IMR-90 (cell line): ENCODE results near the gene MTPN. TPM values are rescaled to one million over a fixed set of nuclear protein-coding genes. Genes with fewer than 3 reads are reported as not detected.

ENCODE experiments used
- ATAC-seq: fragments of 200-7000 bp; cut with Tn5 transposase; 2 replicates; pipeline ENCODE4 v1.9.1; 2020; ENCODE audit warnings: low read depth, mild to moderate bottlenecking, moderate library complexity
- BruUV-seq: library from RNA; stranded (reverse); fragments of 400-500 nt; replicated peaks from 2 replicates; lab custom pipeline; 2021; lab: Mats Ljungman, UMichigan
- CTCF ChIA-PET: fragments of 300-600 bp; formaldehyde crosslinking; extraction: SDS; loops from one replicate; lab custom pipeline; 2021; ENCODE audit warnings: antibody characterized with exemption; lab: Yijun Ruan, JAX
- POLR2A ChIA-PET: fragments of 300-600 bp; sonication (Branson Sonifier 250); formaldehyde crosslinking; loops from one replicate; lab custom pipeline; 2022; ENCODE audit warnings: antibody characterized with exemption; ENCODE audit not compliant: unreplicated experiment; lab: Charles Lee
- DNase-seq: peaks from one replicate; pipeline ENCODE4 v3.0.0; 2013
- H2AFZ ChIP-seq: replicated peaks from 2 replicates; pipeline ENCODE3; 2013; ENCODE audit warnings: low read length, mild to moderate bottlenecking; ENCODE audit not compliant: poor library complexity
- H2AK5ac ChIP-seq: 2 replicates; pipeline ENCODE4 v1.6.1; 2013; ENCODE audit warnings: low read depth, low read length, inconsistent platforms
- H2AK9ac ChIP-seq: replicated peaks from 2 replicates; pipeline ENCODE3; 2013; ENCODE audit warnings: mild to moderate bottlenecking, low read depth, low read length, moderate library complexity; ENCODE audit not compliant: poor library complexity
- H2BK120ac ChIP-seq: 2 replicates; pipeline ENCODE4 v1.6.1; 2013; ENCODE audit warnings: low read depth, low read length, inconsistent platforms
- H2BK15ac ChIP-seq: 3 replicates; pipeline ENCODE4 v1.6.1; 2013; ENCODE audit warnings: low read depth, low read length, inconsistent platforms
- H2BK20ac ChIP-seq: 2 replicates; pipeline ENCODE4 v1.6.1; 2013; ENCODE audit warnings: low read depth, mild to moderate bottlenecking, inconsistent platforms, low read length, moderate library complexity
- H2BK5ac ChIP-seq: 2 replicates; pipeline ENCODE4 v1.6.1; 2013; ENCODE audit warnings: mild to moderate bottlenecking, low read depth, low read length, inconsistent platforms; ENCODE audit not compliant: poor library complexity, severe bottlenecking
- H3K14ac ChIP-seq: replicated peaks from 2 replicates; pipeline ENCODE4 v1.6.1; 2013; ENCODE audit warnings: low read depth, low read length, inconsistent platforms
- H3K18ac ChIP-seq: 2 replicates; pipeline ENCODE4 v1.6.1; 2013; ENCODE audit warnings: low read depth, low read length, control low read depth
- H3K23ac ChIP-seq: 2 replicates; pipeline ENCODE4 v1.6.1; 2013; ENCODE audit warnings: low read depth, low read length, inconsistent platforms
- H3K27ac ChIP-seq: 2 replicates; pipeline ENCODE4 v1.5.1; 2013; ENCODE audit warnings: mild to moderate bottlenecking, control low read depth, low read length; ENCODE audit not compliant: insufficient read depth
- H3K27me3 ChIP-seq: 2 replicates; pipeline ENCODE4 v1.6.1; 2013; ENCODE audit warnings: low read length; ENCODE audit not compliant: control insufficient read depth, insufficient read depth
- H3K36me3 ChIP-seq: 2 replicates; pipeline ENCODE4 v1.6.1; 2013; ENCODE audit warnings: low read length, mixed read lengths; ENCODE audit not compliant: control insufficient read depth, insufficient read depth
- H3K4ac ChIP-seq: 2 replicates; pipeline ENCODE4 v1.6.1; 2013; ENCODE audit warnings: low read depth, low read length, inconsistent platforms
- H3K4me1 ChIP-seq: 2 replicates; pipeline ENCODE4 v1.6.1; 2013; ENCODE audit warnings: low read length, mixed read lengths; ENCODE audit not compliant: control insufficient read depth, insufficient read depth
- H3K4me2 ChIP-seq: 2 replicates; pipeline ENCODE4 v1.6.1; 2013; ENCODE audit warnings: low read depth, mild to moderate bottlenecking, control low read depth, low read length, moderate library complexity
- H3K4me3 ChIP-seq: 2 replicates; pipeline ENCODE4 v1.5.1; 2013; ENCODE audit warnings: low read depth, mild to moderate bottlenecking, control low read depth, low read length, moderate library complexity; ENCODE audit not compliant: insufficient read depth
- H3K56ac ChIP-seq: 2 replicates; pipeline ENCODE4 v1.6.1; 2013; ENCODE audit warnings: low read length, inconsistent platforms; ENCODE audit not compliant: insufficient read depth; ENCODE audit errors: extremely low read depth
- H3K79me1 ChIP-seq, 2 experiments: 2 replicates each; pipeline ENCODE4 v1.6.1; 2013; ENCODE audit warnings: low read length in 2 of 2, inconsistent platforms in 1 of 2, low read depth in 1 of 2
- H3K9ac ChIP-seq: 2 replicates; pipeline ENCODE4 v1.6.1; 2013; ENCODE audit warnings: low read depth, low read length, control low read depth
- H3K9me1 ChIP-seq: 2 replicates; pipeline ENCODE4 v1.6.1; 2013; ENCODE audit warnings: low read length, inconsistent platforms; ENCODE audit not compliant: insufficient read depth
- H3K9me3 ChIP-seq: 2 replicates; pipeline ENCODE4 v1.6.1; 2013; ENCODE audit warnings: low read length; ENCODE audit not compliant: control insufficient read depth, insufficient read depth
- H4K20me1 ChIP-seq: 2 replicates; pipeline ENCODE4 v1.6.1; 2013; ENCODE audit warnings: low read length, inconsistent platforms; ENCODE audit not compliant: insufficient read depth
- H4K5ac ChIP-seq: 2 replicates; pipeline ENCODE4 v1.6.1; 2013; ENCODE audit warnings: mild to moderate bottlenecking, low read depth, low read length, control low read depth
- H4K8ac ChIP-seq, 2 experiments: 2 replicates each; pipeline ENCODE4 v1.6.1; 2013; ENCODE audit warnings: low read depth in 2 of 2, low read length in 2 of 2, control low read depth in 1 of 2, inconsistent platforms in 1 of 2
- H4K91ac ChIP-seq: 2 replicates; pipeline ENCODE4 v1.6.1; 2013; ENCODE audit warnings: low read depth, low read length, inconsistent platforms; ENCODE audit not compliant: insufficient read depth
- BHLHE40 ChIP-seq: fragments of 150-350 bp; IDR thresholded peaks from 2 replicates; pipeline ENCODE4 v1.6.1; 2016; ENCODE audit warnings: mild to moderate bottlenecking, low read depth, low read length
- CEBPB ChIP-seq: IDR thresholded peaks from 2 replicates; pipeline ENCODE4 v1.6.1; 2012; ENCODE audit warnings: low read depth, low read length, improper control_type of control experiment
- CHD1 ChIP-seq: IDR thresholded peaks from 2 replicates; pipeline ENCODE4 v1.6.1; 2012; ENCODE audit warnings: low read depth, low read length, improper control_type of control experiment
- FOS ChIP-seq: fragments of 150-350 bp; IDR thresholded peaks from 2 replicates; pipeline ENCODE4 v1.6.1; 2016; ENCODE audit warnings: low read depth, low read length
- MAFK ChIP-seq: IDR thresholded peaks from 2 replicates; pipeline ENCODE4 v1.6.1; 2012; ENCODE audit warnings: low read depth, low read length, improper control_type of control experiment
- MAZ ChIP-seq: IDR thresholded peaks from 2 replicates; pipeline ENCODE4 v1.6.1; 2012; ENCODE audit warnings: low read depth, mild to moderate bottlenecking, low read length, improper control_type of control experiment, moderate library complexity, borderline replicate concordance
- MXI1 ChIP-seq: IDR thresholded peaks from 2 replicates; pipeline ENCODE4 v1.6.1; 2012; ENCODE audit warnings: low read depth, mild to moderate bottlenecking, low read length, moderate library complexity, borderline replicate concordance
- NFE2L2 ChIP-seq: fragments of 150-350 bp; IDR thresholded peaks from 2 replicates; pipeline ENCODE4 v1.6.1; 2016; ENCODE audit warnings: low read depth, mild to moderate bottlenecking, low read length
- POLR2A ChIP-seq: IDR thresholded peaks from 2 replicates; pipeline ENCODE4 v1.6.1; 2012; ENCODE audit warnings: mild to moderate bottlenecking, low read depth, low read length
- RAD21 ChIP-seq: IDR thresholded peaks from 2 replicates; pipeline ENCODE4 v1.6.1; 2012; ENCODE audit warnings: low read length, improper control_type of control experiment
- RCOR1 ChIP-seq: IDR thresholded peaks from 2 replicates; pipeline ENCODE4 v1.6.1; 2012; ENCODE audit warnings: mild to moderate bottlenecking, low read length, improper control_type of control experiment; ENCODE audit not compliant: insufficient replicate concordance
- RFX5 ChIP-seq: IDR thresholded peaks from 2 replicates; pipeline ENCODE4 v1.8.0; 2012; ENCODE audit warnings: low read depth, mild to moderate bottlenecking, low read length, moderate library complexity
- SMC3 ChIP-seq: fragments of 150-350 bp; IDR thresholded peaks from 2 replicates; pipeline ENCODE4 v1.6.1; 2016; ENCODE audit warnings: low read depth, mild to moderate bottlenecking, antibody characterized with exemption, low read length, moderate library complexity
- WGBS, 2 experiments: methylation state at CpG; one replicate each; pipeline versions ENCODE4 v1.1.5 to v1.1.7; 2013; ENCODE audit warnings: missing lambda C conversion rate in 2 of 2; ENCODE audit not compliant: insufficient read length in 1 of 2; ENCODE audit errors: extremely low coverage in 2 of 2; 5-methylcytosine and 5-hydroxymethylcytosine counted together
- dilution Hi-C: fragments of 300-500 bp; cut with HindIII; formaldehyde crosslinking; loops from one replicate; pipeline ENCODE4 v1.14.3; 2018; ENCODE audit warnings: low sequenced_read_pairs; ENCODE audit not compliant: unreplicated experiment
- in situ Hi-C: fragments of 300-500 bp; cut with MboI; formaldehyde crosslinking; loops from 3 replicates; pipeline ENCODE4 v1.14.3; 2019; ENCODE audit warnings: low sequenced_read_pairs, inconsistent platforms, mixed read lengths
- intact Hi-C: fragments of 100-400 bp; cut with micrococcal nuclease; formaldehyde crosslinking; loops from 2 replicates; pipeline ENCODE4 v1.10.0; 2022
- polyA plus RNA-seq, 3 experiments: library from polyadenylated mRNA; depleted of rRNA; stranded (reverse); fragments of >200 nt; gene quantifications; 2 replicates each; pipeline ENCODE4 v1.2.3, GENCODE V29; 2012; ENCODE audit warnings: low replicate concordance in 1 of 3
- total RNA-seq: library from RNA; depleted of rRNA; stranded (reverse); fragments of >200 nt; gene quantifications from 2 replicates; pipeline ENCODE4 v1.2.3, GENCODE V29; 2012
- TF ChIP-seq, protein P1 (sequence below): conservative IDR thresholded peaks from 2 replicates; pipeline ENCODE4 v1.5.1; 2012; ENCODE audit warnings: mild to moderate bottlenecking, low read depth, low read length, improper control_type of control experiment
- TF ChIP-seq, protein P2 (sequence below): fragments of 150-350 bp; IDR thresholded peaks from 2 replicates; pipeline ENCODE4 v1.6.1; 2017; ENCODE audit warnings: mild to moderate bottlenecking, antibody characterized with exemption, low read length, low read depth
- TF ChIP-seq, protein P3 (sequence below): fragments of 150-350 bp; IDR thresholded peaks from 2 replicates; pipeline ENCODE4 v1.6.1; 2016; ENCODE audit warnings: low read depth, mild to moderate bottlenecking, low read length, moderate library complexity, borderline replicate concordance

The MTPN gene
- total and polyA plus RNA-seq, 2 of the 4 experiments (the other 2 are of a cell fraction): 58.8 to 94.4 TPM

DNA sequence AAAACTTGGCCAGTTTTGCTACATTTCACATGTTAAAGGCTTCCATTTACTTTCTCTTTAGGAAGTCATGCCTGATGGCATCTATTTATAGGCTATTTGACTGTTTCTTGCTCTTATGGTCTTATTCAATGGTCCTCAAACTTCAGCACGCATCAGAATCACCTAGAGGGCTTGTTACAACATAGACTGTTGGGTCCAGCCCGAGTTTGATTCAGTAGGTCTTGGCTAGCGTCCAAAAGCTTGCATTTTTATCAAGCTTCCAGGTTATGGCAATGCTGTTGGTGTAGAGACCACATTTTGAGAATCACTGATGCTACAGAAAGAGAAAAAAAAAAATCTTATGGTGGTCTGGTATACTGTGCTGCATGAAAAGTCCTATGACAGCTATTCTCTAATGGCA is 51.9 kb downstream of the MTPN start:
- H2BK5ac ChIP-seq: no peak overlapping the region
- in situ Hi-C loops (no loop called here), intact Hi-C loops (no loop called here), dilution Hi-C loops (no loop called here)
- no peak overlapping the region for H3K4ac ChIP-seq
- H3K23ac ChIP-seq: no peak overlapping the region
- BruUV-seq: no TSS peak
- H2AK9ac ChIP-seq: no peak overlapping the region
- no peak overlapping the region for H4K5ac ChIP-seq
- no peak overlapping the region for H2BK20ac ChIP-seq
- no peak overlapping the region for H2BK15ac ChIP-seq
- H3K79me1 ChIP-seq: peaks cover 3 to 32% of the 10 kb centered on the region in 2 experiments; a peak in 2 of 4 replicates
- ATAC-seq (no peak), DNase-seq (peak; percentile 16)
- WGBS, 2 experiments: no CpG with 5 or more reads among the region's 3 CpGs
- H3K9ac ChIP-seq: no peak overlapping the region
- H3K27ac ChIP-seq: no peak overlapping the region
- no peak overlapping the region for H3K18ac ChIP-seq
- H4K8ac ChIP-seq: no peak overlapping the region
- no peaks in the 10 kb centered on the region for H3K9me3 ChIP-seq
- H4K91ac ChIP-seq: no peak overlapping the region
- peaks cover 13% of the 10 kb centered on the region for H3K9me1 ChIP-seq
- H3K4me3 ChIP-seq: no peak overlapping the region
- H4K20me1 ChIP-seq: peaks cover 4% of the 10 kb centered on the region
- H3K4me2 ChIP-seq: no peak overlapping the region
- TF ChIP-seq, protein P1, sequence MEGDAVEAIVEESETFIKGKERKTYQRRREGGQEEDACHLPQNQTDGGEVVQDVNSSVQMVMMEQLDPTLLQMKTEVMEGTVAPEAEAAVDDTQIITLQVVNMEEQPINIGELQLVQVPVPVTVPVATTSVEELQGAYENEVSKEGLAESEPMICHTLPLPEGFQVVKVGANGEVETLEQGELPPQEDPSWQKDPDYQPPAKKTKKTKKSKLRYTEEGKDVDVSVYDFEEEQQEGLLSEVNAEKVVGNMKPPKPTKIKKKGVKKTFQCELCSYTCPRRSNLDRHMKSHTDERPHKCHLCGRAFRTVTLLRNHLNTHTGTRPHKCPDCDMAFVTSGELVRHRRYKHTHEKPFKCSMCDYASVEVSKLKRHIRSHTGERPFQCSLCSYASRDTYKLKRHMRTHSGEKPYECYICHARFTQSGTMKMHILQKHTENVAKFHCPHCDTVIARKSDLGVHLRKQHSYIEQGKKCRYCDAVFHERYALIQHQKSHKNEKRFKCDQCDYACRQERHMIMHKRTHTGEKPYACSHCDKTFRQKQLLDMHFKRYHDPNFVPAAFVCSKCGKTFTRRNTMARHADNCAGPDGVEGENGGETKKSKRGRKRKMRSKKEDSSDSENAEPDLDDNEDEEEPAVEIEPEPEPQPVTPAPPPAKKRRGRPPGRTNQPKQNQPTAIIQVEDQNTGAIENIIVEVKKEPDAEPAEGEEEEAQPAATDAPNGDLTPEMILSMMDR: no peak
- TF ChIP-seq RFX5: no peak
- TF ChIP-seq MXI1: no peak
- no peak for TF ChIP-seq MAFK
- no peak for TF ChIP-seq BHLHE40
- TF ChIP-seq CHD1: no peak
- no peak for TF ChIP-seq POLR2A
- TF ChIP-seq RAD21: no peak
- no peak for TF ChIP-seq RCOR1
- TF ChIP-seq SMC3: no peak
- TF ChIP-seq NFE2L2: no peak
- TF ChIP-seq MAZ: no peak
- TF ChIP-seq, protein P2, sequence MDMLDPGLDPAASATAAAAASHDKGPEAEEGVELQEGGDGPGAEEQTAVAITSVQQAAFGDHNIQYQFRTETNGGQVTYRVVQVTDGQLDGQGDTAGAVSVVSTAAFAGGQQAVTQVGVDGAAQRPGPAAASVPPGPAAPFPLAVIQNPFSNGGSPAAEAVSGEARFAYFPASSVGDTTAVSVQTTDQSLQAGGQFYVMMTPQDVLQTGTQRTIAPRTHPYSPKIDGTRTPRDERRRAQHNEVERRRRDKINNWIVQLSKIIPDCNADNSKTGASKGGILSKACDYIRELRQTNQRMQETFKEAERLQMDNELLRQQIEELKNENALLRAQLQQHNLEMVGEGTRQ: no peak
- TF ChIP-seq, protein P3, sequence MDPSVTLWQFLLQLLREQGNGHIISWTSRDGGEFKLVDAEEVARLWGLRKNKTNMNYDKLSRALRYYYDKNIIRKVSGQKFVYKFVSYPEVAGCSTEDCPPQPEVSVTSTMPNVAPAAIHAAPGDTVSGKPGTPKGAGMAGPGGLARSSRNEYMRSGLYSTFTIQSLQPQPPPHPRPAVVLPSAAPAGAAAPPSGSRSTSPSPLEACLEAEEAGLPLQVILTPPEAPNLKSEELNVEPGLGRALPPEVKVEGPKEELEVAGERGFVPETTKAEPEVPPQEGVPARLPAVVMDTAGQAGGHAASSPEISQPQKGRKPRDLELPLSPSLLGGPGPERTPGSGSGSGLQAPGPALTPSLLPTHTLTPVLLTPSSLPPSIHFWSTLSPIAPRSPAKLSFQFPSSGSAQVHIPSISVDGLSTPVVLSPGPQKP: no peak
- no peak for TF ChIP-seq CEBPB
- TF ChIP-seq FOS: no peak
- no peak overlapping the region for H3K14ac ChIP-seq
- ChIA-PET CTCF (no interaction called here), POLR2A (no interaction called here)
- H2AK5ac ChIP-seq: no peak overlapping the region
- no peaks in the 10 kb centered on the region; the same call in 1 of the 2 replicates for H3K36me3 ChIP-seq
- H3K27me3 ChIP-seq: no peaks in the 10 kb centered on the region
- no peak overlapping the region for H2BK120ac ChIP-seq
- H2AFZ ChIP-seq: no peak overlapping the region
- no peak overlapping the region for H3K56ac ChIP-seq
- peaks cover 6% of the 10 kb centered on the region for H3K4me1 ChIP-seq
